Activated naive CD8-positive, alpha-beta T cell treated with anti-CD3 and anti-CD28 coated beads for 36 hours (primary cell): ENCODE measurements around the gene PALM2AKAP2. TPM values are rescaled to one million over a fixed set of nuclear protein-coding genes. Genes with fewer than 3 reads are reported as not detected.

ENCODE experiments used
- DNase-seq: peaks from one replicate; pipeline ENCODE4 v3.0.0; 2021
- H3K27ac Mint-ChIP-seq: one replicate; pipeline ENCODE4 v1.8.0; 2022; ENCODE audit warnings: mild to moderate bottlenecking, moderate library complexity, mixed read lengths
- H3K27me3 Mint-ChIP-seq: one replicate; pipeline ENCODE4 v1.8.0; 2022; ENCODE audit warnings: mild to moderate bottlenecking, mixed read lengths
- H3K36me3 Mint-ChIP-seq: one replicate; pipeline ENCODE4 v1.8.0; 2021; ENCODE audit warnings: mild to moderate bottlenecking, mixed read lengths
- H3K4me1 Mint-ChIP-seq: one replicate; pipeline ENCODE4 v1.8.0; 2021; ENCODE audit warnings: mixed read lengths
- H3K4me3 Mint-ChIP-seq: one replicate; pipeline ENCODE4 v1.8.0; 2022; ENCODE audit warnings: mild to moderate bottlenecking, moderate library complexity, mixed read lengths
- H3K9me3 Mint-ChIP-seq: one replicate; pipeline ENCODE4 v1.8.0; 2022; ENCODE audit warnings: mixed read lengths
- total RNA-seq, 2 experiments: library from RNA; stranded (reverse); gene quantifications; one replicate each; pipeline ENCODE4 v1.2.3, GENCODE V29; 2021

The PALM2AKAP2 gene
- total RNA-seq, 2 experiments from 2014 or later, result not detected

DNA sequence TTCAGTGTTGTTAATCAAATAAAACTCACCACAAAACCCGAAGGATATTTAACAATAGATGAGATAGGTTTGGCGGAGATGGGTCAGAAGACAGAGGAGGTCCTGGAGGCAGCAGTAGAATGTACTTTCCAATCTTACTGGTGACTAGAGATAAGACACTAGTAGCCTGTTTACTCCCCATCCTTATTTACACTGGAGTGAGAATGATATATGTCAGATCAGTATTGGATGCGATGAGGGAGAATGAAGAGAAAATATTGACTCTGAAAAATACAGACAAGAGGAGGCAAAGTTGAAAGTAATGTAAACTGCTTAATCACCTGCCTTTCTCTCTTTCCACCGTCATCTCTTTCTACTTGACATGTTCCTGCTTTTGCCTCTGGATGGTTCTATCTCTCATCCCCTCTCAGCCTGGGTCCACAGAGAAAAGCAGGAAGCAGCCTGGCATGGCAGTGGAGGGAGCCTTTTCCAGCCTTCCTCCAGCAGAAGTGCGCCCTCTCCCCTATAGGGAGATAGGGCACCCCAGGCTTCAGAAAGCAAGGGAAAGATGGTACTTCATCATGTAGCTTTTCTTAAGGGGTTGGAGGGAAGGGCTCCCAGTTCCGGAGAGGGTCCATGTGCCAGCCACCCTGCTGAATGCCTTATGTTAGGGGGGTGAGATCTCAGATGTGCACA, 11.1 kb downstream of the PALM2AKAP2 start:
- Mint-ChIP-seq H3K4me1 (no peaks in the 10 kb centered on the region), H3K36me3 (no peaks in the 10 kb centered on the region), H3K27me3 (no peaks in the 10 kb centered on the region), H3K27ac (no peak overlapping the region), H3K9me3 (no peaks in the 10 kb centered on the region), H3K4me3 (no peak overlapping the region)
- DNase-seq, result no peak

DNA sequence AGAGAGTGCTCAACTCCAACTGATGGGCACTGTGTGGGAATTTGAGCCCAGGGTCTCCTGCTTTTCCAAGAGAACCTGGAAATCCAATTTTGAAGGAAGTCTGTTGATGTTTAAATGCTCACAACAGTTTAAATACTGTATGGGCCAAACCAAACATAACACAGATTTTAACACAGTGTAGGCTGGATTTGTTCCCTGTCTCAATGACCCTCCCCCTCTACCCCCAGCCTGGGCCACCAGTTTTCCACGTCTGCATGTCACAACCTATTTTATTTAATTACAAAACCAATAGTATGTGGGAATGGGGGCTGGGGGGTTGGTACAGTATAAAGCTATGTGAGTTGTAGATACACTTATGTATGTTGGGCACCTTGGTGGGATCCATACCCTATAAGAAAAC, 11.7 kb downstream of the PALM2AKAP2 start:
- Mint-ChIP-seq H3K27me3 (no peaks in the 10 kb centered on the region), H3K36me3 (no peaks in the 10 kb centered on the region), H3K9me3 (no peaks in the 10 kb centered on the region), H3K4me1 (no peaks in the 10 kb centered on the region), H3K27ac (no peak overlapping the region), H3K4me3 (no peak overlapping the region)
- DNase-seq, result no peak

DNA sequence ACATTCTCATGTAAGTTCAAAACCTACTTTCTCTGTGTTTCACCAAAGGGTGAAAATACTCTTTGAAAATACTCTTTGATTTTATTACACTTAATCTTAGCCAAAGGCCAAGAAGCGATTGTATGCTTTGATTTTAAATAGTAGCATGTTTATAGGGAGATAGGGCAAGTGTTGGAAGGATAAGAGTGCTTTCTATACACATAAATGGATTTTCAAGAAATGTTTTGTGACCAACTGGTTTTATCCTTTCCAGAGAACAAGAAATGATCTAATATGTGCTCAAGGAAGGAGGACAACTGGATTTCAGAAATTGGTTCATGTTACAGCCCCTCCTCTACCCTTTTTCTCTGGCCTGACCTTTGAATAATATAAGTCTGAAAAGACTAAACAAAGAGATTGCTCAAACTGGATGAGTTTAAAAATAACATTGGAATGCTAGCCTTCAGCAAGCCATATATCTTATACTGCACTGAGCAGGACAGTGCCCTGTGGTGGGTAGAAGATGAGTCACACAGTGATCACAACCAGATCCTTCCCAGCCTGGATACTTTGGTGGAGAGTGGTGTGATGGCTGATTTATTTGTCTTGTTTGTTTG, 13.1 kb downstream of the PALM2AKAP2 start:
- Mint-ChIP-seq H3K4me3 (no peak overlapping the region), H3K27me3 (no peaks in the 10 kb centered on the region)
- no peak for DNase-seq

DNA sequence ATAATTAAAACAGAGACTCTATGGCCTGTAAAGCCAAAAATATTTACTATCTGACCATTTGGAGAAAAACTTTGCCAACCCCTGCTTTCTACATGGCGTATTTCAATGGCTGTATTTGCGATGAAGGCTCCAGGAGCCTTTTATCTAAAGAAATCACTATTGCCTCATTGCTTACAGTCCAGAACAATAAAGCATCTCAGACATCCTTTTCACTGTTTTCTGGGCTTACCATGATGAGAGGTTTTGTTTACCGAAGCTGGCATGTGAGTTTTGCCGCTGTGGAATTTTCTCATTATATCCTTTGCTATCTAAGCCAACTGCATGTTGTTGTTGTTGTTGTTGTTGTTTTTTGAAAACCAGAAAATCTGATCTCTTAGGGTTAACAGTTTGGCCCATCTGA, 13.9 kb downstream of the PALM2AKAP2 start:
- no peaks in the 10 kb centered on the region for H3K36me3 Mint-ChIP-seq
- H3K9me3 Mint-ChIP-seq, result no peaks in the 10 kb centered on the region
- no peak for DNase-seq
- H3K4me3 Mint-ChIP-seq, result no peak overlapping the region
- no peaks in the 10 kb centered on the region for H3K4me1 Mint-ChIP-seq
- no peaks in the 10 kb centered on the region for H3K27me3 Mint-ChIP-seq
- no peak overlapping the region for H3K27ac Mint-ChIP-seq

More for the DNA sequence above, 13.1 kb downstream of the PALM2AKAP2 start:
- Mint-ChIP-seq H3K4me1 (no peaks in the 10 kb centered on the region), H3K27ac (no peak overlapping the region), H3K36me3 (no peaks in the 10 kb centered on the region), H3K9me3 (no peaks in the 10 kb centered on the region)

DNA sequence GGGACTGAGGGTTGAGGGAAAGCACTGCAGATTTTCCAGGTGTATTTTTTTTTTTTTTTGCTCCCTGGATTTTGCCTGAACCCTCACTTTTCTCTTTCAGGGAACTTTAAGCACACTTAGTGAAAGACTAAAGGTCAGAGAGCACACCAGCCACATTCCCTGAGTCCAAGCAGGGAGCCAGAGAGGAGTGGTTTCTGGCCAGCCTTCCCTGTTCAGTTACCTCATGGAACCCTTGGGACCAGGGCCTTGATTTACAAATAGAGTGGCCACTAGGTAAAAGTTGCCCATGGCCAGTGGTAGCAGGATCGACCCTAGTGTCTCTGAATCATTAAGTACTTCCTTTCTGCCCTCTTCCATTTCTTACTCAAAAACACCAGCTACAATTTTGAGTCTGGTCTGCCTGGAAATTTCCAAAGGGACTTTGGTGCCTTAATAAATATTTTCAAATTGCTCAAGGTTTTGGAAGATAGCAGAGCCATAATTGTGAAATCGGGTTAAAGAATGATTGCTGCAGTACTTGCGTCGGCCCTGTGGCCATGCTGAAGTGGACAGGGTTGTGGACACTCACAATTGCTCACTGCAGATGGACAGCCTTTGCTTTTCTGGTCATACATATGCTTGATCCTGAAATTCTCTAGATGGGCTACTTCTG, 14.5 kb downstream of the PALM2AKAP2 start:
- no peak overlapping the region for H3K4me3 Mint-ChIP-seq
- no peak overlapping the region for H3K27ac Mint-ChIP-seq
- no peaks in the 10 kb centered on the region for H3K36me3 Mint-ChIP-seq
- no peaks in the 10 kb centered on the region for H3K9me3 Mint-ChIP-seq
- DNase-seq, result no peak
- no peaks in the 10 kb centered on the region for H3K4me1 Mint-ChIP-seq
- H3K27me3 Mint-ChIP-seq, result no peaks in the 10 kb centered on the region

DNA sequence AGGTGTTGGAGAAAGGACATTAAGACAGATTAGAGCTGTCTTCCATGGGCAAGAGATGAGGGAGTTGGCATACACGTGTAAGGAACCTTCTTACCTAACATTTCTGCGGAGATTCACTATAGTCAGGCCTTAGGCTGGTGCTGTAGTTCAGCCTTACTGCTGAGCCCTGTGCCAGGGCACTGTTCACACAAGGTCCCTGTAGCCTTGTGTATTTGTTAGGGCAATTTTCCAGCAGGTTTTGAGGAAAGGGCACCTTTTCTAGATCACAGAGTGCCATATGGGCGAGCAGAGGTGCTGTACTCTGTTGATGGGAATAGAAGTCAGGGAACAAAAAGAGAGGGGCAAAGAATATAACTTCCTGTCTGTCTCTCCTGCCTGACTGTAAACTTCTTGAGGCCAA, 15.6 kb downstream of the PALM2AKAP2 start:
- Mint-ChIP-seq H3K27me3 (no peaks in the 10 kb centered on the region), H3K4me3 (no peak overlapping the region), H3K9me3 (no peaks in the 10 kb centered on the region), H3K27ac (no peak overlapping the region), H3K36me3 (no peaks in the 10 kb centered on the region), H3K4me1 (no peaks in the 10 kb centered on the region)
- no peak for DNase-seq

DNA sequence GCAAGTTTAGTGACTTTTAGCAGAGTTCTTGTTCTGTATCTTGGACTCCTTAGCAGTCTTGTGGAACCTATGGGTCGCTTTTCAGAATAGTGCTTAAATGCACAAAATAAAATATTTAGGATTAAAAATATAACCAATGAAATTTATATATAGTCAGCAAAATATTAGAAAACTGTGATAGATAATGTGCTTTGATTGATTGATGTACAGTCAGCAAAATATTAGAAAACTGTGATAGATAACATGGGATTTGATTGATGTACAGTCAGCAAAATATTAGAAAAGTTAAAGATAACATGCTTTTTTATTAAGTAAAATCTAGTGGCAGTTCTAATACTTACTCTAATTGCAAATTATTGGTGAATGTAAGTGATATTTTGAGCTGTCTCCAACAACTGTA, 16.1 kb downstream of the PALM2AKAP2 start:
- no peak overlapping the region for H3K4me3 Mint-ChIP-seq
- H3K36me3 Mint-ChIP-seq, result no peaks in the 10 kb centered on the region
- H3K4me1 Mint-ChIP-seq, result no peaks in the 10 kb centered on the region
- H3K9me3 Mint-ChIP-seq, result no peaks in the 10 kb centered on the region
- no peak for DNase-seq
- no peak overlapping the region for H3K27ac Mint-ChIP-seq
- no peaks in the 10 kb centered on the region for H3K27me3 Mint-ChIP-seq

DNA sequence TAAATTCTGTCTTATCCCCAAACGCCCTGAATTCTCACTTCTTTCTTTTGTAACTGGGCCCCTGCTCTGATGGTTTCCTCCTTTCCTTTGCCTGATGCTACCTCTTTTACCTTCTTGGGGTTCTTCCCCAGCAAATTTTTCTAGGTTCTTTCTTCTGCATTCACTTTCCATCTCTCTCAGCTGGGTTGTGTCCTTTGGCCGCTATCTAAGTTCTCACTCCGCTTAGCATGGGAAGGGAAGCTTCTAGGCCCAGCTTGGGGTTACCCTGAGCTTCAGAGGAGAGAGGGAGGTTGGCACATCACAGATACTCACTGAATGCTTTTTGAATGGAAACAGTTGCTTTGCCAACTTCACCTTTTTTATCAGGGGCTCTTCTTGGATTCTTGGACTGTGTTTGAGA, 17.0 kb downstream of the PALM2AKAP2 start:
- no peaks in the 10 kb centered on the region for H3K27me3 Mint-ChIP-seq
- no peaks in the 10 kb centered on the region for H3K36me3 Mint-ChIP-seq
- H3K27ac Mint-ChIP-seq, result no peak overlapping the region
- DNase-seq, result no peak
- H3K9me3 Mint-ChIP-seq, result no peaks in the 10 kb centered on the region
- H3K4me3 Mint-ChIP-seq, result no peak overlapping the region
- no peaks in the 10 kb centered on the region for H3K4me1 Mint-ChIP-seq

DNA sequence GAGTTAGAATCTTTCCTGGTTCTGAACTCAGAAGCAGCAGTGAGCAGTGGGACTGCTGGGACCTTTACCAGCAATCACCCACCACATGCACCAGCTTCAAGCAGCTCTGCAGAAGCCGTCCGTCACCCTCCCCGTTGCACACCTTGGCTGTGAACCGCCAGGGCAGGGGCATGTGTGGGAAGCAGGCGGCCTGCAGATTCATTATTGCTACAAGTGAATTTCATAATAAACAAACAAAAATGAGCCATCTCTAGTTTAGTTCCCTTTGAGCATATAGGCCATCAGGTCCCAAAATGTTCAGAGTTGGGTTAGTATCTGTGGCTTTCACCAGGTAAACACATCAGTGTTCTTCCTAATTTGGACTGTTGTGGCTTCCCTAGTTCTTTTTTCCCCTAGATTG, 17.5 kb downstream of the PALM2AKAP2 start:
- DNase-seq, result no peak
- Mint-ChIP-seq H3K4me3 (no peak overlapping the region), H3K27ac (no peak overlapping the region), H3K9me3 (no peaks in the 10 kb centered on the region), H3K36me3 (no peaks in the 10 kb centered on the region), H3K4me1 (no peaks in the 10 kb centered on the region), H3K27me3 (no peaks in the 10 kb centered on the region)

DNA sequence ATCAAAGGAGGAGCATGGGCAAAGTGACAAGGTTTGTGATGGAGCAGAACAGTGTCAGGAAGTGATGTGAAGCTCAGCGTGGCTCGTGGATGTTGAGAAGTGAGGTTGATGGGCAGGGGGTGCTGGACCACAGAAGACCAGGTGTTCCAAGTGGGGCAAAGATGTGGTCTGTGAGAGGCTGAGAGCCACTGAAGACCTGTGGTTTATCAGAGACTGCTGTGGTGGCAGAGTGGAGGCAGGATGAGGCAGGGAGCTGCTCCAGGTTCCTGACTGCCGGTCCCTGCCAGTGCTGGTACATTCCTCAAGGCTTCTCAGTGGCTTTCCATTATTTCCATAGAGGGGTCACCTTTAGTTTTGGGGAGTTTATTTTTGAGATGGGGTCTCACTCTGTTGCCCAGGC, 19.1 kb downstream of the PALM2AKAP2 start:
- Mint-ChIP-seq H3K9me3 (no peaks in the 10 kb centered on the region), H3K4me1 (no peaks in the 10 kb centered on the region), H3K4me3 (no peak overlapping the region), H3K36me3 (no peaks in the 10 kb centered on the region), H3K27ac (no peak overlapping the region), H3K27me3 (no peaks in the 10 kb centered on the region)
- DNase-seq, result no peak

DNA sequence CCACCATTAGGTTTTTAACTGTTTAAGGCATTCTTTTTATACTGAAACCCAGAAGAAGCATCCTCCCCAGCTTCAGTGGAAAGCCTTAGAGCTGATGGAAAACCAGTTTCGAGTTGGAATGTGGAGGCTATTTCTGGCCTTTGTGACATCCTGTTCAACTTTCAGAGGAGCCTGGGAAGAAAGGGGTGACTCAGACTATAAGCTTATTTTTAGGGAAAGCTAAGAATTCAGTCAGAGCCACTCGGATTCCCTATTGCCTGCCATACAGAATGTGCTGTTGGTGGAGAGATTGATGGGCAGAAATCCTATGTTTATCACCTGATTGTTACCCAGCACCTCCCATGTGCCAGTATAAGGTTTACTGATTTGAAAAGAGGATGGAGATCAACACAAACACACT, 19.8 kb downstream of the PALM2AKAP2 start:
- Mint-ChIP-seq H3K27ac (no peak overlapping the region), H3K9me3 (no peaks in the 10 kb centered on the region), H3K4me3 (no peak overlapping the region), H3K36me3 (no peaks in the 10 kb centered on the region), H3K27me3 (no peaks in the 10 kb centered on the region), H3K4me1 (no peaks in the 10 kb centered on the region)
- DNase-seq, result no peak

DNA sequence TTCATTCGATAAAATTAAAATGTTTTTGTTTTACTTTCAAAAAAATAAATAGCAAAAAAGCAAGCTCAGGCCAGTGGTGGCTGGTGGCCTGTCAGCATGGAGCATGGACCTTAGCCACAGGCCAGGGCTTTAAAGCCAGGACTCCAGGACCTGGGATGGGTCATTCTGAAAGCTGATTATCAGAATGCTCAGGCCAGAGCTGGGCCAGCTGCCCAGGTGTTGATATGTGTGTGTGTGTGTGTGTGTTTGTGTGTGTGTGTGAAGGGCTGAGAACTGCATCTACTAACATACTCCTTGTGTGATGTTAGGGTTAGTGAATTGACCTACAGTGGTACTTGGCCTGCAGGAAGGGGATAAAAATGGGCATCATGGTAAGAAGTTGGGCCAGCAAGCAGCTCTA, 21.5 kb downstream of the PALM2AKAP2 start:
- Mint-ChIP-seq H3K4me3 (no peak overlapping the region), H3K27ac (no peak overlapping the region), H3K9me3 (no peaks in the 10 kb centered on the region), H3K36me3 (no peaks in the 10 kb centered on the region), H3K4me1 (no peaks in the 10 kb centered on the region), H3K27me3 (no peaks in the 10 kb centered on the region)
- no peak for DNase-seq

DNA sequence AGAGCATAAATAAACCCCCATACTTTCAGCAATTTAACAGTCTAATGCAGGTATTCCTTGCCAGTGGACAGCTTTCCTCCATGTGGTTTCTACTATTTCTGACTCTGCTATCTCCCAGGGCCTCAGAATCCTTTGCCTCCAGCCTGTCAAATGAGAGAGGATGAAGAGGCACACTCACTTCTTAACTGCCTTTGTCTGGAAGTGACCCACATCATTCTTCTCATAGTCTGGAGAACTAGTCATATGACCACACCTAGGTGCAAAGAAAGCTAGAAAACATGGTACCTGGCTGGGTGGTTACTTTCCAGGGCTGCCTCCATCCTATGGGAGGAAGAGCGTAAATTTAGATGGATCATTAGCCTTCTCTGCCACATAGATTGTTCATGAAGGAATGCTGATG, 22.5 kb downstream of the PALM2AKAP2 start:
- Mint-ChIP-seq H3K27ac (no peak overlapping the region), H3K27me3 (no peaks in the 10 kb centered on the region), H3K4me3 (no peak overlapping the region), H3K36me3 (no peaks in the 10 kb centered on the region), H3K9me3 (no peaks in the 10 kb centered on the region), H3K4me1 (no peaks in the 10 kb centered on the region)
- no peak for DNase-seq

DNA sequence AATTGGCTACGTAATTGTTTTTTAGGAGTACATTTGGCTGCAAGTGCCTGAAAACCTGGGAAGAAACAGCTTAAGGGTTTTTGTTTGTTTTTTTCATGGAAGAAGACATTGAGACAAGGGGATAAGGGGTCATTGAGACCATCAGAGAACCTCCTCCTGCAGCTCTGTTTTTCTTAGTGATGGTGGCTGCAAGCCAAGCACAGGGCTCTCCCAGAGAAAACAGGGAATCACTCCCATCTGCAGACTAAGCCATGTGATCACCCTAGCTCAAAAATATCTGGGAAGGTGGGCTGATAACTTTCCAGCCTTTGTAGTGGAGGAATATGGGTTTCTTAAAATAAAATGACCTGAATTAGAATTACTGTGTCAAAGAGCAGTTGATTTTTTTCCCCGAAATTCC, 25.1 kb downstream of the PALM2AKAP2 start:
- Mint-ChIP-seq H3K27ac (no peak overlapping the region), H3K36me3 (no peaks in the 10 kb centered on the region), H3K9me3 (peaks cover 5% of the 10 kb centered on the region), H3K4me1 (no peaks in the 10 kb centered on the region), H3K4me3 (no peak overlapping the region), H3K27me3 (no peaks in the 10 kb centered on the region)
- no peak for DNase-seq

DNA sequence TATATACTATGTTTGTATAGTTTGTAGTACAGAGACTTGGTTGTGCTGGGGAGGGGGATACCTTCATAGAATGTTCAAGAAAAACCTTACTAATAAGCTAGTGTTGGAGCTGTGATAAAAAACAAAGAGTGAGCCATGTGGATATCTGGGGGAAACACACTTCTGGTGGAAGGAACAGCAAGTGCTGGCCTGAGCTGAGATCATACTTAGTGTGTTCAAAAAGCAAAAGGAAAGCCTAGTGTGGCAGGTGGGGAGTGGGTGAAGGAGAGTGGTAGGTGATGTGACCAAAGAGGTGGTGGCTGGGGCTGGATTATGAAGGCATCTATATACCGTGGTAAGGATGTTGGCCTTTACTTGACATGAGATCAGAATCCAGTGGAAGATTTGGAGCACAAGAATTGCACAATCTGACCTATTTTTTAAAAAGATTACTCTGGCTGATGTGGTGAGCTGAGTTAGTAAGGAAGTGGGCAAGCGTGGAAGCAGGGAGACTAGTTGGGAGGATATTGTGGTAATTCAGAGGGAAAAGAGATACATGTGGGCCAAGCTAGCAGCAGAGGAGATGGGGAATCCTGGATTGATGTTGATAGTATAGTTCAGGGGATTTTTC, 26.6 kb downstream of the PALM2AKAP2 start:
- no peak overlapping the region for H3K27ac Mint-ChIP-seq

More for the DNA sequence above, 26.6 kb downstream of the PALM2AKAP2 start:
- Mint-ChIP-seq H3K4me3 (no peak overlapping the region), H3K4me1 (no peaks in the 10 kb centered on the region), H3K9me3 (peaks cover 6% of the 10 kb centered on the region), H3K27me3 (no peaks in the 10 kb centered on the region), H3K36me3 (no peaks in the 10 kb centered on the region)
- DNase-seq, result no peak
